ENCODE data around the gene OPN3. TPM values are rescaled to one million over a fixed set of nuclear protein-coding genes. Genes with fewer than 3 reads are reported as not detected.

The OPN3 gene
- polyA plus RNA-seq, 1 donor from 2014 or later, result 2.7 TPM

DNA sequence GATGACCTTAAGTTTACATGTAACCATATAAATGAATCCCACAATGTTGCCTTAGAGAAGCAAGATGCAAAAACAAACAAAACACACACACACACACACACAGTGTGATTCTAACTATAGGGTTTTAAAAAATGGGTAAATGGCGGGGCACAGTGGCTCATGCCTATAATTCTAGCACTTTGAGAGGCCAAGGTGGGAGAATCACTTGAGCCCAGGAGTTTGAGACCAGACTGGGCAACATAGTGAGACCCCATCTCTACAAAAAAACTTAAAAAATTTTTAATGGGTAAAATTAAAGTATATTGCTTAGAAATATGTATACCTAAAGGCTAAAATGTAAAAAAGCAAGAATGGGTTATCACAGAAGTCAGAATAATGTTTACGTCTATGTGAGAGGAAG lies 92.2 kb downstream of the OPN3 start:
- no peak overlapping the region for H3K4me2 ChIP-seq (ENCODE audit: low read length)
- TF ChIP-seq, protein P1, sequence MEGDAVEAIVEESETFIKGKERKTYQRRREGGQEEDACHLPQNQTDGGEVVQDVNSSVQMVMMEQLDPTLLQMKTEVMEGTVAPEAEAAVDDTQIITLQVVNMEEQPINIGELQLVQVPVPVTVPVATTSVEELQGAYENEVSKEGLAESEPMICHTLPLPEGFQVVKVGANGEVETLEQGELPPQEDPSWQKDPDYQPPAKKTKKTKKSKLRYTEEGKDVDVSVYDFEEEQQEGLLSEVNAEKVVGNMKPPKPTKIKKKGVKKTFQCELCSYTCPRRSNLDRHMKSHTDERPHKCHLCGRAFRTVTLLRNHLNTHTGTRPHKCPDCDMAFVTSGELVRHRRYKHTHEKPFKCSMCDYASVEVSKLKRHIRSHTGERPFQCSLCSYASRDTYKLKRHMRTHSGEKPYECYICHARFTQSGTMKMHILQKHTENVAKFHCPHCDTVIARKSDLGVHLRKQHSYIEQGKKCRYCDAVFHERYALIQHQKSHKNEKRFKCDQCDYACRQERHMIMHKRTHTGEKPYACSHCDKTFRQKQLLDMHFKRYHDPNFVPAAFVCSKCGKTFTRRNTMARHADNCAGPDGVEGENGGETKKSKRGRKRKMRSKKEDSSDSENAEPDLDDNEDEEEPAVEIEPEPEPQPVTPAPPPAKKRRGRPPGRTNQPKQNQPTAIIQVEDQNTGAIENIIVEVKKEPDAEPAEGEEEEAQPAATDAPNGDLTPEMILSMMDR (IDR thresholded peaks at IDR 0.05; ENCODE audit: poor library complexity, severe bottlenecking), result no peak
- TF ChIP-seq TAF1 (IDR thresholded peaks at IDR 0.05; ENCODE audit: low read depth) (no peak), POLR2AphosphoS5 (IDR thresholded peaks at IDR 0.05) (no peak), MXI1 (conservative IDR thresholded peaks at IDR 0.05; ENCODE audit: poor library complexity, severe bottlenecking) (no peak), SMC3 (conservative IDR thresholded peaks at IDR 0.05; ENCODE audit: poor library complexity) (no peak), RAD21 (conservative IDR thresholded peaks at IDR 0.05) (no peak), EP300 (conservative IDR thresholded peaks at IDR 0.05; ENCODE audit: poor library complexity, severe bottlenecking) (no peak)
- no peak overlapping the region for H3K4me3 ChIP-seq (ENCODE audit: low read length)
- no peak overlapping the region for H3K27ac ChIP-seq (ENCODE audit: low read length)
- no peaks in the 10 kb centered on the region for H3K79me2 ChIP-seq (replicated peaks; ENCODE audit: insufficient read depth, low read length)
- no peaks in the 10 kb centered on the region for H3K27me3 ChIP-seq (ENCODE audit: insufficient read depth, low read depth, low read length)
- no peak overlapping the region for H3K9ac ChIP-seq (ENCODE audit: low read length)
- H3K9me3 ChIP-seq (ENCODE audit: low read length), result no peaks in the 10 kb centered on the region
- no peaks in the 10 kb centered on the region for H3K36me3 ChIP-seq (ENCODE audit: insufficient read depth, low read length)
- no peaks in the 10 kb centered on the region for H3F3A ChIP-seq (ENCODE audit: insufficient read depth, low read length, poor library complexity, severe bottlenecking)
- no peaks in the 10 kb centered on the region for H3K9me2 ChIP-seq (ENCODE audit: insufficient read depth, low read length)
- H2AFZ ChIP-seq (ENCODE audit: low read depth, low read length), result no peak overlapping the region
- no peaks in the 10 kb centered on the region for H4K20me1 ChIP-seq (ENCODE audit: insufficient read depth)

Other genes starting within 250 kb of the OPN3 start
- gene FH, start 120.6 kb downstream of the OPN3 start, polyA plus RNA-seq, result 99.4 and 114 TPM in 2 replicates
- gene KMO, start 108.0 kb downstream of the OPN3 start, polyA plus RNA-seq, result 0.72 TPM in 1 of 2 replicates, not detected in the other
- gene CHML, start within 50 bp of the OPN3 start, polyA plus RNA-seq, result 17.3 and 18.5 TPM in 2 replicates
- gene WDR64, start 11.9 kb upstream of the OPN3 start, polyA plus RNA-seq, result 0.21 TPM in 1 of 2 replicates, not detected in the other
- gene EXO1, start 207.8 kb upstream of the OPN3 start, polyA plus RNA-seq, result 0.32 and 0.92 TPM in 2 replicates

Measured in neural cell (in vitro differentiated cells).